ENCODE results near the gene SPINT2.

Gene SPINT2

DNA sequence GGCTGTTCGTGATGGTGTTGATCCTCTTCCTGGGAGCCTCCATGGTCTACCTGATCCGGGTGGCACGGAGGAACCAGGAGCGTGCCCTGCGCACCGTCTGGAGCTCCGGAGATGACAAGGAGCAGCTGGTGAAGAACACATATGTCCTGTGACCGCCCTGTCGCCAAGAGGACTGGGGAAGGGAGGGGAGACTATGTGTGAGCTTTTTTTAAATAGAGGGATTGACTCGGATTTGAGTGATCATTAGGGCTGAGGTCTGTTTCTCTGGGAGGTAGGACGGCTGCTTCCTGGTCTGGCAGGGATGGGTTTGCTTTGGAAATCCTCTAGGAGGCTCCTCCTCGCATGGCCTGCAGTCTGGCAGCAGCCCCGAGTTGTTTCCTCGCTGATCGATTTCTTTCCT lies 27.5 kb downstream of the SPINT2 start:
- DNase-seq = no peak

DNA sequence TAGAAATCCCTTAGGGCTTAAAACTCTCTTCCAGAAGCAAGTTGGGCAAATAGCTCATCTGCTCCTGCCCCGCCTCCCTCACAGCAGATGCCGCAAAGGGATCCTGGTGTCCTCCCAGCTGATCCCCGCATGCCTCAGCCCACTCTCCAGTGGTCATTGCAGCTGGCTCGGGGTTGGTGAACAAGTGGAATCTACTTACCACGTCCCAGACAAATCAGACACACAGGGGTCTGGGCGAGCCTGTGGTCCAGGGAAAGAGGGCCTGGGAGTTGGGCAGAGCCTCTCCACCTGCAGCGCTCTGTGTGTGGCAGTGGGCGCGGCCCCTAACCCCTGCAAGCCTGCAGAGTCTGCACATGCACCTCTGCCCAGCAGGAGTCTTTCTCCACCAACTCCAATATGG lies 28.9 kb downstream of the SPINT2 start:
- DNase-seq = no peak

- peak in 21 of 56 donors; percentile 8 to 58 (median 27) for DNase-seq
Measured at GRCh38 chr19:38294090-38294489, 29.7 kb downstream of the SPINT2 start.

DNA sequence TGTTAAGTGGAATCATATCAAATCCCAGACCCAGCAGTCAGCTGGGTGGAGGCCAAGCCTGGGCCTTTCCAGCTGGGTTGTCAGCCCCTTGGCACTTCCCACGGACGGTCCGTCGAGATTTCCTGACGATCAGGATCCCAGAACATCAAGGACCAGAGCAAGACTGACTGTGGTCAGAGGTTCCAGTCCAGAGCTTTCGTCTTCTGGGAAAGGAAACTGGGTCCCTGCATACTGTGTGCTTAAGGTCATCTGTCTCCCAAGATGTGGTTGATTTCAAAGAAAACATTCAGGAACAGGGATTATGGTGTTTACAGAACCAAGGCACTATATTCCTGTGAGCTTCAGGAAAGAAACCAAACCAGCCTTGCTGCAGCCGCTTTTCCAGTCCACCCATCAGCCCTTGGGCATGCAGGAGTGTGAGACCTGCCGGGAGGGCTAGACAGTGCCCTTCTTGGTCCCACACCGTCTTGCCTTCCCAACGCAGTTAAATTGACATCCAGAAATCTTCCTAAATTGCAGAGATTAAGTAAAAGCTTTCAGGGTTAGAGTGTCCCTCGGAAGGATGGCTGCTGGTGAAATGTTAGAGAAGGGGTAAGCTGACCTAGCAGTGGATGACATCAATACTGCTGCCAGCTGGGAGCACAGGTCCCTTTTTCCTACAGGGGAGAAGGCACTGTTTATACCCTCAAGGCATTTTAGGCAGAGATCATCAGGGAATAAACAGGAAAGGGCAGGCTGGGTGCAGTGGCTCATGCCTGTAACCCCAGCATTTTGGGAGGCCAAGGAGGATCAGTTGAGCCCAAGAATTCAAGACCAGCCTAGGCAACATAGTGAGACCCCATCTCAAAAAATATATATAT lies 34.7 kb downstream of the SPINT2 start:
- no peak for DNase-seq

- no peak for DNase-seq
Measured at GRCh38 chr19:38303517-38304351, 39.4 kb downstream of the SPINT2 start, which contains the start of gene C19orf33. Gene C19orf33, plus strand, starts transcription at chr19:38304251. Its CDS starts 11 bp downstream, at chr19:38304262.

GRCh38 chr19:38304352-38304865 lies 40.0 kb downstream of the SPINT2 start:
- no peak for DNase-seq

DNA sequence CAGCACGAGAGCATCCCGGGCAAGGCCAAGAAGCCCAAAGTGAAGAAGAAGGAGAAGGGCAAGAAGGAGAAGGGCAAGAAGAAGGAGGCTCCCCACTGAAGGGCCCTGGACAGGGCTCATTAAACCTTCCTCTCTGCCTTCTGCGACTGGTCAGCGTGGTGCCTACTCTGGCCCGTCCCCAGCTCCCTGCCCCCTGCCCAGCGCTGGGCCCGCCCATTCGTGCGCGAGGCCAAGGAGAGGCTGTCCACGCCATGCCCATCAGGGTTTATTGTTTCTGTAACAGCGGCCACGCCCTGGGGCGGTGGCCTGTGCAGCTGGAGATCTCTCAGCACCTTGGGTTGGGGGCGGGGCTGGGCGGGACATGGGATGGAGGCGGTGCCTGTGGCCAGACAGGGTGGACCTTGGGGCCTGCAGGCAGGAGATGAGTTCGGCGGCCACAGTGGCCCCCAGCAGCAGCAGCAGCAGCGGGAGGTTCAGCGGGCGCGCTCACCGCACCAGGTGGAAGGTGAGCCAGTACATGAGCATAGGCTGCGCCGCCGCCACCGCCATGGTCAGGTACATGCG lies 40.6 kb downstream of the SPINT2 start:
- DNase-seq = no peak

- DNase-seq = no peak
Measured at GRCh38 chr19:38306236-38306635, 41.9 kb downstream of the SPINT2 start.

DNA sequence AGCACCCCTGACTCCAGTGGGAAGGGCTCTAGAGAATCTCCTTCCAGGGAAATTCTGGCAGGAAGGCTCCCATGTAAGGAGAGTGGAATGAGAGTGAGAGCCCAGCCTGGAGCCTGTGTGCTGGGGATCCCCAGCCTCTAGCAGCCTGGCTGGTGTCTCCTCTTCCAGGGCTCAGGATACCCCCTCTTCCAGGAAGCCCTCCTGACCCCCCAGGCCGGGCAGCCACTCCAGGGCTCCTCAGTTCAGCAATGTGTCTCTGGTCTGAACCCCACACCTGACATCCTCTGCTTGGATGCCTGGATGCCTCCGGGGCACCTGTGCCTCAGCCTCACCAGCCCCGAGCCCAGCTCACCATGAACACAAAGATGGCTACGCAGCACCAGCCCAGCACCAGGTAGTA lies 42.7 kb downstream of the SPINT2 start:
- no peak for DNase-seq

DNA sequence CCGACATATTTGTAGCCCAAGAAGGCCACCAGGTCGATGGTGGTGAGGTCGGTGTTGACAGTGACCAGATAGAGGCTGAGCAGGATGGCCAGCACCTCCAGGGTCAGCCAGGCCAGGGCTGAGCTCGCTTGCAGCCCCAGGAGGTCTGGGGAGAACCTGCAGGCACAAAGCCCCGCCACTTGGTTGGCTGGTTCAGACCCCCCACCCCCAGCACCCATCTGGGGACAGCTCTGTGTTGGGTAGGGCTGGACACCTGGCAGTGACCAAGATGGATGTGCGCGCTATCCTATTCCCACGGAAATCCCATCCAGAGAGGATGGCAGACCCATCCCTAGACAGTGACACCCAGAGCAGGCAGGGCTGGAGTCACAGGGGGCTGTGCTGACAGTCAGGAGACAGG lies 43.2 kb downstream of the SPINT2 start:
- DNase-seq = no peak

DNA sequence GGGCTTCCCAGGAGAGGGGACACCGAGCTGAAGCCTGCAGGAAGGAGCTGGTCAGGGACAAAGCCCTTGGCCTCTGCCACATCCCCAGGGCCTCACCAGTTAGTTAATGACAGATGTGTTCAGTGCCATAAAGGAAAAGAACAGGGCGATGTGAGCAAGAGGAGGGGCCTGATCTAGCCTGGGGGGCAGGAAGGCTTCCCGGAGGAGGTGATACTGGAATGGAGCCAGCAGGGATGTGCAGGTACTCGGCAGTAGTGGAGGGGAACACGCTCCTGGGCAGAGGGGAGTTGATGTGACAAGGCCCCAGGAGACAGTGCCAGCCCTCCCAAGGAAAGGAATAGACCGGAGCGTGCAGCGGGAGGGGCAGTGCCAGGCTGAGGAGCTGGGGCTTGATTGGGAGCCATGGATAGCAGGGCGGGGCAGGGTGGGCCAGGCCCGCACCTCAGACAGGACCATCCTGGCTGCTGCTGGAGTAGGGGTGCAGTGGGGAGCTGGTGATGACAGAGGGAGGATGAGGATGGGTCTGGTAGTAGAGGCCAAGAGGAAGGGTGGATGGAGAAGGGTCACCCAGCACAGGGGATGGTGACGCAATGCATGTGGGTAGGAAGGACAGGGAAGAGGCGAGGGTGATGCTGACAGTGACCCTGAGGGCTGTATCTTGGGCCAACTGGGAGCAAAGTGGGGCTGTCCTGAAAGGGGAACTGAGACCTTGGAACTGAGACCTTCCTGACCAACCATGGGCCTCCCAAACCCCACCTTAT lies 43.8 kb downstream of the SPINT2 start:
- DNase-seq = no peak

GRCh38 chr19:38308926-38309614 lies 44.7 kb downstream of the SPINT2 start:
- no peak for DNase-seq

DNA sequence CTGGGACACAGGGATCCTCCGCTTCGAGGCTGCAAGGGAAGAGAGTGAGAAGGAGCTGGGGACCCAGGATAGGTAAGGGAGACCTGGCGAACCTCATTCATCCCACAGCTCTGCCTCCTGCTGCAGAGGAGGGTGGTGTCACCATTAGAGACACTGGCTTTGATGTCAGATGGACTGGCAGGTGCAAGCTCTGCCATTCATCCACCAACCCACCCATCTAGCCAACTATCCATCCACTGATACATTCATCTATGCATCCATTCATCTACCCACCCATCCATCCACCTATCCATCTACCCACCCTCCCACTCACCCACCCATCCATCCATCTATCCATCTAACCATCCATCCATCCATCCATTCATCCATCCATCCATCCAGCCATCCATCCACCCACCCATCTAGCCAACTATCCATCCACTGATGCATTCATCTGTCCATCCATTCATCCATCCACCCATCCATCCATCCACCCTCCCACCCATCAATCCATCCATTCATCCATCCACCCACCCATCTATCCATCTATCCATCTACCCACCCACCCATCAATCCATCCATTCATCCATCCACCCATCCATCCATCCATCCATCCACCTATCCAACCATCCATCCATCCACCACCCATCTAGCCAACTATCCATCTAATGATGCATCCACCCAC lies 45.4 kb downstream of the SPINT2 start:
- DNase-seq = no peak

- DNase-seq = no peak
Measured at GRCh38 chr19:38310279-38310670, 45.9 kb downstream of the SPINT2 start.

- no peak for DNase-seq
Measured at GRCh38 chr19:38310986-38311385, 46.6 kb downstream of the SPINT2 start.

GRCh38 chr19:38315657-38316476 lies 51.5 kb downstream of the SPINT2 start, which contains the start of gene YIF1B:
Gene YIF1B, minus strand, starts transcription at chr19:38315947. Its CDS starts 30 bp downstream, at chr19:38315917.
- DNase-seq = peak; percentile 55 to 99 (median 96)

DNA sequence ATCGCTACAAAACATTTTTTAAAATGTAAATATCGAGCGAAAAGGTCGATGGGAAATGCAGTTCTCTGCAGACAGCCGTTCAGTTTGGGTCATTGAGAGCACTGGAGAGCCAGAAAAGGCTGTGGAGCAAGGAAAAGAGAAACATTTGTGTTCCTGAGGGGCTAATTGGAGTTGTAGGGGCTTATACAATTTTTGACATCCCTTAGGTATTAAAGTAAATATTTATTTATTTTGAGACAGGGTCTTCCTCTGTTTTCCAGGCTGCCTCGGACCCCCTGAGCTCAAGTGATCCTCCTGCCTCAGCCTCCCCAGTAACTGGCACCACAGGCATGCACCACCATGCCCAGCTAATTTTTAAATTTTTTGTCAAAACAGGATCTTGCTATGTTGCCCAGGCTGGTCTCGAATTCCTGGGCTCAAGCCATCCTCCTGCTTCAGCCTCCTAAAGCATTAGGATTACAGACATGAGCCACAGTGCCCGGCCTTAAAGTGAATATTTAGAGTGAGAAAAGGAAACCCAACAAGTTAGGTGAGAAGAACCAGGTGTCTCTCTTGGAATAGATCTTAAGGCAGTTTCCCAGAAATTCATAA lies 52.2 kb downstream of the SPINT2 start:
- no peak for DNase-seq

DNA sequence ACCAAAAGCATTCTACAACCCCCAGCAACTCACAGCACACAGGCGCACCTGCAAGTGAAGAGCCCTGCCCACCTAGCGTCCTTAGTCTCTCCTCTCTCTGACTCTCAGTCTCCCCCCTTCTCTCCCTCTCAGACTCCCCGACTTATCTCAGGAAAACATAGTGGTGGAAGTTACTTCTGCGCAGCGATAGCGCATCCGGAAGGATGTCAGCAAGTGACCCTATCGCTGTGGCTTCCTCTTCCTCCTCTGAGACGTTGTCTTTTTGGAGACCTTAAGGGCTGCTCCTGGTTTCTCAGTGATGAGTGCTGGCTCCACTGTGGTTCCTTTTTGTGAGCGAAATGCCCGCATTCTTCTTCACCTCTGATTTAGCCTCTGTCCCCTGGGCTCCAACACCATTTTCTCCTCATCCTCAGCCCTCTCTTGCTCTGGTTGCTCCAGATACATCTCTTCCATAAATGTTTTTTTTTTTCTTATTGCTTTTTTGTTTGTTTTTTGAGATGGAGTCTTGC lies 52.8 kb downstream of the SPINT2 start:
- peak in 5 of 56 donors; percentile 5 to 30 (median 8) for DNase-seq
